GM10248 (cell line): ENCODE data around the gene LHX6.

Source experiments
- CTCF ChIA-PET: fragments of 300-600 bp; sonication (Branson Sonifier 250); formaldehyde crosslinking; extraction: SDS; loops from one replicate; lab custom pipeline; 2021; ENCODE audit warnings: antibody characterized with exemption; lab: Yijun Ruan, JAX
- POLR2A ChIA-PET: fragments of 350-650 bp; sonication (Branson Sonifier 250); formaldehyde crosslinking; extraction: SDS; loops from one replicate; lab custom pipeline; 2020; ENCODE audit warnings: antibody characterized with exemption; lab: Yijun Ruan, JAX
- DNase-seq: peaks from one replicate; pipeline ENCODE4 v3.0.0; 2012; ENCODE audit errors: extremely low spot score
- CTCF ChIP-seq: IDR thresholded peaks from 2 replicates; pipeline ENCODE4 v1.5.1; 2012; ENCODE audit warnings: mild to moderate bottlenecking, low read depth; ENCODE audit errors: extremely low read depth, missing control alignments, control extremely low read depth

Gene LHX6

GRCh38 chr9:122258886-122259415 lies 30.2 kb upstream of the LHX6 start:
- POLR2A ChIA-PET: no interaction called here
- no peak for TF ChIP-seq CTCF
- CTCF ChIA-PET: interaction anchor here (1.2 to 1.8 kb wide), 2 partner anchors 26 to 36 kb away, joined by 3 read pairs; no protein-coding TSS in a partner anchor

GRCh38 chr9:122256206-122256605 lies 27.4 kb upstream of the LHX6 start:
- POLR2A ChIA-PET: no interaction called here
- TF ChIP-seq CTCF: no peak
- DNase-seq: no peak
- CTCF ChIA-PET: no interaction called here

More at GRCh38 chr9:122258886-122259415, 30.2 kb upstream of the LHX6 start:
- no peak for DNase-seq

GRCh38 chr9:122254761-122255160 lies 26.0 kb upstream of the LHX6 start:
- no peak for TF ChIP-seq CTCF
- no peak for DNase-seq
- ChIA-PET CTCF (interaction anchor here (1.1 to 2.1 kb wide), 2 partner anchors 10 to 15 kb away, joined by 3 to 10 read pairs; partner anchors contain the start of genes MRRF and RBM18), POLR2A (no interaction called here)

DNA sequence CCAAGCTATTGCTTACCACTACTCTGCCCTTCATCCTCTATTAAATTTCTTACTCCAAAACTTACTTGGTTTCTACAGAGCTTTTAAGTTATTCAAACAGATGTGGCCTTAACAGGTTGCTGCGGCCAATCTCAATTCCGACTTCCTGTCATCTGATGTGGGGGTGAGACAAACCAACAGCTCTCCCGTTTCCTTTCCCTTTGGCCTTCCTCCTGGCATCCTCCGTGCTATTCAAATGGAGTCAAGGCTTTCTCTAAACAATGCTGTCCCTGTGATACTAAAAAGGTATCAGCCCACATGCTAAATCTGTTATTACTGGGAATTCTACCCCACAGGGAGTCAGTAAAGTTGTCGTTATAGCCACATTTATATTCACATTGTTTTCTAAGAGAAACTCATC lies 24.0 kb upstream of the LHX6 start:
- no peak for DNase-seq
- POLR2A ChIA-PET: no interaction called here
- CTCF ChIA-PET: no interaction called here
- no peak for TF ChIP-seq CTCF

- no peak for TF ChIP-seq CTCF
- ChIA-PET CTCF (no interaction called here), POLR2A (no interaction called here)
- no peak for DNase-seq
These were observed 22.6 kb upstream of the LHX6 start for GRCh38 chr9:122251351-122251750.

GRCh38 chr9:122248448-122248865 lies 19.7 kb upstream of the LHX6 start:
- CTCF ChIA-PET: interaction anchor here (1.0 to 1.6 kb wide), 2 partner anchors 17 to 37 kb away, joined by 3 read pairs; partner anchors contain the start of genes MRRF and RBM18
- POLR2A ChIA-PET: no interaction called here
- no peak for TF ChIP-seq CTCF
- DNase-seq: no peak
